ENCODE measurements around the gene PYROXD2. TPM values are rescaled to one million over a fixed set of nuclear protein-coding genes. Genes with fewer than 3 reads are reported as not detected.

Gene PYROXD2
- total and polyA plus RNA-seq, 2 of the 13 experiments (the other 11 are each of a cell fraction or from before 2014, with no cell fraction given), result 2.0 to 6.2 TPM

- FAIRE-seq (no peak), ATAC-seq (no peak), DNase-seq (ENCODE audit: low spot score) (no peak)
- Histone ChIP-seq H2AFZ (ENCODE audit: low read length) (no peak overlapping the region), H3K27me3 (ENCODE audit: control insufficient read depth in 1 of 2, insufficient read depth in 2 of 2, low read length in 2 of 2) (peaks cover 5 to 65% of the 10 kb centered on the region in 2 experiments; a peak in 3 of 5 replicates), H3K9ac (ENCODE audit: insufficient read depth, low read depth, low read length) (no peak overlapping the region), H3K36me3 (replicated peaks in 1 of 2; ENCODE audit: control insufficient read depth in 1 of 2, insufficient read depth in 2 of 2, low read length in 2 of 2) (no peaks in the 10 kb centered on the region), H3K4me1 (ENCODE audit: insufficient read depth, low read length) (no peaks in the 10 kb centered on the region), H4K20me1 (ENCODE audit: insufficient read depth, low read length) (no peaks in the 10 kb centered on the region), H3K27ac (ENCODE audit: extremely low read length, insufficient read depth, low read length) (no peak overlapping the region), H3K79me2 (ENCODE audit: insufficient read depth, low read length) (no peaks in the 10 kb centered on the region), H3K4me2 (ENCODE audit: low read depth, low read length) (no peak overlapping the region), H3K4me3 (replicated peaks in 1 of 3; ENCODE audit: insufficient read depth in 1 of 3, low read depth in 2 of 3, low read length in 3 of 3) (no peak overlapping the region), H3K9me3 (ENCODE audit: low read length) (no peaks in the 10 kb centered on the region)
- POLR2A ChIA-PET, result no interaction called here
- TF ChIP-seq ZNF230 (CRISPR knock-in tag; IDR thresholded peaks at IDR 0.05), result no peak
- TF ChIP-seq TRAFD1 (CRISPR knock-in tag; IDR thresholded peaks at IDR 0.05; ENCODE audit: borderline replicate concordance), result no peak
- no peak for TF ChIP-seq MIXL1 (CRISPR knock-in tag; IDR thresholded peaks at IDR 0.05)
- TF ChIP-seq GATAD1 (CRISPR knock-in tag; IDR thresholded peaks at IDR 0.05), result no peak
- TF ChIP-seq THYN1 (CRISPR knock-in tag; IDR thresholded peaks at IDR 0.05; ENCODE audit: borderline replicate concordance, low read depth), result no peak
- TF ChIP-seq ZNF639 (CRISPR knock-in tag; conservative IDR thresholded peaks at IDR 0.05), result no peak
- TF ChIP-seq PCBP2 (optimal IDR thresholded peaks at IDR 0.05; ENCODE audit: low read depth, low read length, poor library complexity, severe bottlenecking), result no peak
- no peak for TF ChIP-seq ARNT (IDR thresholded peaks at IDR 0.05)
- TF ChIP-seq FOXJ3 (CRISPR knock-in tag; IDR thresholded peaks at IDR 0.05; ENCODE audit: borderline replicate concordance), result no peak
- TF ChIP-seq ETV6 (CRISPR knock-in tag; conservative IDR thresholded peaks at IDR 0.05), result no peak
- no peak for TF ChIP-seq RFX5 (IDR thresholded peaks at IDR 0.05; ENCODE audit: low read depth, low read length)
- TF ChIP-seq RCOR2 (CRISPR knock-in tag; IDR thresholded peaks at IDR 0.05), result no peak
- no peak for TF ChIP-seq CREM (IDR thresholded peaks at IDR 0.05)
- TF ChIP-seq CREM (CRISPR knock-in tag; IDR thresholded peaks at IDR 0.05), result no peak
- TF ChIP-seq ZFP37 (CRISPR knock-in tag; IDR thresholded peaks at IDR 0.05; ENCODE audit: borderline replicate concordance), result no peak
- TF ChIP-seq ZKSCAN1 (IDR thresholded peaks at IDR 0.05; ENCODE audit: low read length), result no peak
- no peak for TF ChIP-seq NCOA2 (CRISPR knock-in tag; IDR thresholded peaks at IDR 0.05)
- no peak for TF ChIP-seq IRF2 (CRISPR knock-in tag; IDR thresholded peaks at IDR 0.05)
- TF ChIP-seq MLXIP (CRISPR knock-in tag; IDR thresholded peaks at IDR 0.05; ENCODE audit: borderline replicate concordance), result no peak
- TF ChIP-seq GABPB1 (CRISPR knock-in tag; IDR thresholded peaks at IDR 0.05), result no peak
- TF ChIP-seq SATB2 (CRISPR knock-in tag; IDR thresholded peaks at IDR 0.05), result no peak
- intact Hi-C loops (cut with micrococcal nuclease; ENCODE audit: unreplicated experiment), result no loop called here
- in situ Hi-C loops (cut with HindIII; ENCODE audit: extremely low pct_ligation_motif_present, low pct_unique_long_range_greater_than_20kb), result no loop called here
- 35% methylated on average over 14 of the region's 14 CpGs for WGBS (ENCODE audit: low lambda C conversion rate)
- no TSS peak for BruUV-seq (replicated peaks)
- CTCF ChIA-PET (ENCODE audit: low intra/inter-chr PET ratio, low total read pairs), result no interaction called here
Observed at GRCh38 chr10:98370831-98371820, 43.9 kb downstream of the PYROXD2 start.
